RKO (cell line): ENCODE results near the gene DLGAP5.

Experiments
- DNase-seq: peaks from one replicate; pipeline ENCODE4 v3.0.0-alpha.2; 2016; ENCODE audit warnings: low spot score

The DLGAP5 gene

GRCh38 chr14:55128386-55129085, 62.8 kb downstream of the DLGAP5 start:
- DNase-seq, result no peak

GRCh38 chr14:55127460-55127951, 63.9 kb downstream of the DLGAP5 start:
- DNase-seq, result no peak

GRCh38 chr14:55126932-55127459, 64.4 kb downstream of the DLGAP5 start:
- DNase-seq, result no peak

GRCh38 chr14:55126034-55126433, 65.4 kb downstream of the DLGAP5 start:
- DNase-seq, result no peak

- no peak for DNase-seq
Measured at GRCh38 chr14:55125403-55125802, 66.0 kb downstream of the DLGAP5 start.

- no peak for DNase-seq
Measured at GRCh38 chr14:55124774-55125386, 66.5 kb downstream of the DLGAP5 start.

- DNase-seq, result no peak
Measured at GRCh38 chr14:55123852-55124639, 67.3 kb downstream of the DLGAP5 start.

GRCh38 chr14:55123101-55123500, 68.3 kb downstream of the DLGAP5 start:
- DNase-seq, result no peak

- no peak for DNase-seq
Measured at GRCh38 chr14:55122440-55122986, 68.9 kb downstream of the DLGAP5 start.

GRCh38 chr14:55121628-55122439, 69.6 kb downstream of the DLGAP5 start:
- DNase-seq, result no peak

GRCh38 chr14:55120571-55121495, 70.6 kb downstream of the DLGAP5 start:
- no peak for DNase-seq

GRCh38 chr14:55118761-55119160, 72.6 kb downstream of the DLGAP5 start:
- DNase-seq, result no peak

- no peak for DNase-seq
Measured at GRCh38 chr14:55117803-55118441, 73.5 kb downstream of the DLGAP5 start.

GRCh38 chr14:55116246-55117030, 74.9 kb downstream of the DLGAP5 start:
- DNase-seq, result no peak

GRCh38 chr14:55115861-55116245, 75.5 kb downstream of the DLGAP5 start:
- DNase-seq, result no peak

GRCh38 chr14:55115460-55115859, 75.9 kb downstream of the DLGAP5 start:
- no peak for DNase-seq

GRCh38 chr14:55114720-55115119, 76.7 kb downstream of the DLGAP5 start:
- no peak for DNase-seq

GRCh38 chr14:55111122-55111708, 80.2 kb downstream of the DLGAP5 start:
- DNase-seq, result no peak

GRCh38 chr14:55109836-55110235, 81.5 kb downstream of the DLGAP5 start:
- no peak for DNase-seq
